GM12874 (cell line): Measurements from ENCODE around the gene DNAJC28.

Experiments
- TF ChIP-seq, protein P1 (sequence below): IDR thresholded peaks from 2 replicates; pipeline ENCODE4 v1.5.1; 2011; ENCODE audit warnings: low read depth, mild to moderate bottlenecking, control low read depth, low read length, moderate library complexity; ENCODE audit not compliant: insufficient read depth

The DNAJC28 gene, protein sequence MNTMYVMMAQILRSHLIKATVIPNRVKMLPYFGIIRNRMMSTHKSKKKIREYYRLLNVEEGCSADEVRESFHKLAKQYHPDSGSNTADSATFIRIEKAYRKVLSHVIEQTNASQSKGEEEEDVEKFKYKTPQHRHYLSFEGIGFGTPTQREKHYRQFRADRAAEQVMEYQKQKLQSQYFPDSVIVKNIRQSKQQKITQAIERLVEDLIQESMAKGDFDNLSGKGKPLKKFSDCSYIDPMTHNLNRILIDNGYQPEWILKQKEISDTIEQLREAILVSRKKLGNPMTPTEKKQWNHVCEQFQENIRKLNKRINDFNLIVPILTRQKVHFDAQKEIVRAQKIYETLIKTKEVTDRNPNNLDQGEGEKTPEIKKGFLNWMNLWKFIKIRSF

DNA sequence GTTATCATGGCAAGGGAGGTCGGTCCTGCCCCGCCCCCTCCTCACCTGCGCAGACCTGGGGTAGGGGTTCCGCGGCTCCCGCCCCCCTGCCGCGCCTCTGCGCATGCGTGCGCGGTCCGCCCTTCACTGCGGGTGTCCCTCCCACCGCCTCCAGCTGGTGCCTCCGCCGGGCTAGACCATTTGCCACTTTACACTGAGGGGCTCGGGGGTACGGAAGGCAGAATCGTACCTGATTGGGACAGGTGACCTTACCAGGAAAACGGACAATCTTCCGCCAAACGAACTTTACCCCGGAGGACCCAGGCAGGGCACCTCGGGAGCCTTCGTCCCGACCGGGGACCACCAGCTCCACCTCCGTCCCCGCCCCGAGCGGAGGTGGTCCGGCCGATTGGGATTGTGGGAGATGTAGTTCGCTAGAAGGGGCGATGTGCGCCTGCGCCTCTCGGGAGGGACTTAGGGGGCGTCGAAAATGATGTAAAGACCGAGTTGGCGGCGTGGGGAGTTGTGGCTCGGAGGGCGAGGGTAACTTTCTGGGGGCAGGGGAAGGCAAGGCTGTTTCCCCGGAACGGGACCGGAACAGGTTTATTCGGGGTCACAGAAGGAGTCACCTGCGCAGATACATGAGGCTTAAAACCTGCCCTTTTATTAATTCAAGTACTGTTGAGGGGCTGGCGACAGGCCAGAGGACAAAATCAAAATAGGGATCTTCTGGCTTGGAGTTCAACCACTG lies at the start of gene DNAJC28:
Gene DNAJC28 (minus strand): TSS at position 344 of the 730 bp plus-strand sequence. CDS start 2,323 bp downstream, outside the sequence.
- TF ChIP-seq, protein P1, sequence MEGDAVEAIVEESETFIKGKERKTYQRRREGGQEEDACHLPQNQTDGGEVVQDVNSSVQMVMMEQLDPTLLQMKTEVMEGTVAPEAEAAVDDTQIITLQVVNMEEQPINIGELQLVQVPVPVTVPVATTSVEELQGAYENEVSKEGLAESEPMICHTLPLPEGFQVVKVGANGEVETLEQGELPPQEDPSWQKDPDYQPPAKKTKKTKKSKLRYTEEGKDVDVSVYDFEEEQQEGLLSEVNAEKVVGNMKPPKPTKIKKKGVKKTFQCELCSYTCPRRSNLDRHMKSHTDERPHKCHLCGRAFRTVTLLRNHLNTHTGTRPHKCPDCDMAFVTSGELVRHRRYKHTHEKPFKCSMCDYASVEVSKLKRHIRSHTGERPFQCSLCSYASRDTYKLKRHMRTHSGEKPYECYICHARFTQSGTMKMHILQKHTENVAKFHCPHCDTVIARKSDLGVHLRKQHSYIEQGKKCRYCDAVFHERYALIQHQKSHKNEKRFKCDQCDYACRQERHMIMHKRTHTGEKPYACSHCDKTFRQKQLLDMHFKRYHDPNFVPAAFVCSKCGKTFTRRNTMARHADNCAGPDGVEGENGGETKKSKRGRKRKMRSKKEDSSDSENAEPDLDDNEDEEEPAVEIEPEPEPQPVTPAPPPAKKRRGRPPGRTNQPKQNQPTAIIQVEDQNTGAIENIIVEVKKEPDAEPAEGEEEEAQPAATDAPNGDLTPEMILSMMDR = no peak

DNA sequence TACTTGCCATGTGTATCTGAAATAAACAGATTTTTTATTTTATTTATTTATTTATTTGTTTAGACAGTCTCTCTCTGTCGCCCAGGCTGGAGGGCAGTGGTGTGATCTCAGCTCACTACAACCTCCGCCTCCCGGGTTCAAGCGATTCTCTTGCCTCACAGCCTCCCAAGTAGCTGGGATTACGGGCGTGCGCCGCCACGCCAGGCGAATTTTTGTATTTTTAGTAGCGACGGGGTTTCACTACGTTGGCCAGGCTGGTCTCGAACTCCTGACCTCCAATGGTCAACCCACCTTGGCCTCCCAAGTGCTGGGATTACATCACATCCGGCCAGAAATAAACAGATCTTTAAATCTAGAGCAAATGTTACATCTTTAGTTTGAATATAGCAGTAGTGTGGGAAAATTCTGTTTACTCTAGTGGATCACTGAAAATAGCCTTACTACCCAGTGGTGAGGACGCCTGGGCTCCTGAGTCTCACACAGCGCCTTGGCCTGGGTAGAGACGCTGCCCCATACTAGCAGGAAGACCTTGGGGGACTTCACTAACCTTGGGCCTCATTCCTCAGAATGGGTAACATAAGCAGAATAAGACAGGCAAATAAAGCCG lies 49.7 kb upstream of the DNAJC28 start:
- TF ChIP-seq, protein P1 = no peak

DNA sequence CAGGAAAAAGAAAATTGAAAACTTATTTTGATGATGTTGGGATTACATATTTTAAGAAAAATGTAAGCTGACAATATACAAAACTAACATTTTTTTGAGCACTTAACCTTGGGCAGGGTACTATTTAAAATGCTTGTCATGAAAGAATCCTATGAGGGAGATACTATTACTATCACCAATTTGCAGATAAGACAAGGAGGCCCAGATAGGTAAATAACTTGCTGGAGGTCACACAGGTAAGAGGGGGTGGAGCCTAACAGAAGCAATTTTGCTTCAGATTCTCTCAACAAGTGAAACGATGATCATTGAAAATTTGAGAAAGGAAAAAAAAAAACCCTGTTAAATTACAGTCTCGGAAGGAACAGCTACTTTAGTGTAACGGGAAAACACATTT lies 49.2 kb upstream of the DNAJC28 start:
- TF ChIP-seq, protein P1 = no peak

DNA sequence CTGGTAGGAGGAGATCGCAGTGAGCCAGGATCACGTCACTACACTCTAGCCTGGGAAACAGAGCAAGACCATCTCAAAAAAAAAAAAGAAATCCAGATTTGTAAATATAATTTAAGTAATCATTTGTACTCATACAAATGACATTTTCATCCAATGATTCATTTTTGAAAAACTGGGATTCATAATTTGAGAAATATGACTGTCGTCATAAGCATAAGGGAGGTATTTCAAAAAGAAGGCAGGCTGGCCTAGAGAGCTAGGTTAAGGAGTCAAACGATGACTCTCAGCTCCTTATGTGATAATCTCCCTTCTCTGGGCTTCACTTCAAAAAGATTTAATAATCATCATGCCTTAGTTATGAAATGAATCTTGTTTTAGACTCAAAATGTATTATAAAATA lies 48.1 kb upstream of the DNAJC28 start:
- TF ChIP-seq, protein P1 = no peak

DNA sequence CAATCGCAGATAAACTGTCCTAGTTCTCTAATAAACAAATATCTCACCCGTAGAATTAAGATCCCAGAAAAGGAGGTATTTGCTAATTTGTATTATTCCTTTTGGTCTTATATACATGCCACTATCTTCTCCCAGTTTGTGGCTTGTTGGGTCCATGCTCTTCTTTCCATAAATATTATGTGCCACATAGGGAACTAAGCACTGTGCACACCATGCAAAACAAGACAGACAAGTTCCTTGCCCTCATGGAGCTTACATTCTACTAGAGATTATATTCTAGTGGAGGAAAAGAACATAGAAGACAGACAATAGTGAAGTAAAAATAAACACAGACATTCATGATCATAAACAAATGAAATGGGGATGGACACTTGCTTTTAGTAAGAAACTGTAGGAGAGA lies 45.7 kb upstream of the DNAJC28 start:
- TF ChIP-seq, protein P1 = no peak

DNA sequence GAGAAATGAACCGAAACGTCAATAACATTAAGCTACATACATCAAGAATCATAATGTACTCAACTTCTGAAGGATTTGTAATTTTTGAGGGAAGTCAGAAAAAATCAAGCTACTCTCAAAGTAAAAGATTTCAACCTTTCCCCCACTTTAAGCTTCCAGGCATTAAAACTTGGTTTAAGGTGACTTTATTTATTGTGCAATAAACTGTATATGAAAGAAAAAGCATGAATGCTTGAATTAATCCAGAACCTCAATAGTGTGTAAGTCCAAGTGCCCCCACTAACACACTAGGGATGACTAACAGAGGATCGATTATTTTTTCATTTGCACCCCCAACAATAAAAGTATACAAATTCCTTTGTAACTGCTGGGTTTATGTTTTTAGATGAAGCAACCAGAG lies 39.5 kb upstream of the DNAJC28 start:
- TF ChIP-seq, protein P1 = no peak

DNA sequence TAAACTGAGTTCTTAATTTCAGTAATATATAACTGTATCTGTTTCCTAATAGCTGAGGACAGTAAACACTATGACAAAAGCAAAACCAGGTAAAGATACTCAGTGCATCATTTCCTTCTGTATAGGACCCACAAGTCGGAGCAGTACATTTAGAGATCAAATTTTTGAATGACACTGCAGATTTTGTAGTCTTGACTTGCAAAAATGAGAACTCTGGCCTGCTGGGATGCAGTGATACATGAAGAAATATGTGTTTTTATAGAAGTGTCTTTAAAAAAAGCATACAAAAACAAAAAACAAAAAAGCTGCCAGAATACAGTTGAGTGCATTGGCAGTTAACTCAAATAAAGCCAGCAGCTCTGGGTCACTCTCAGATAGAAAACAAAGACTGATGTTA lies 31.4 kb upstream of the DNAJC28 start:
- TF ChIP-seq, protein P1 = no peak
